ENCODE measurements around the gene CFAP251.

DNA sequence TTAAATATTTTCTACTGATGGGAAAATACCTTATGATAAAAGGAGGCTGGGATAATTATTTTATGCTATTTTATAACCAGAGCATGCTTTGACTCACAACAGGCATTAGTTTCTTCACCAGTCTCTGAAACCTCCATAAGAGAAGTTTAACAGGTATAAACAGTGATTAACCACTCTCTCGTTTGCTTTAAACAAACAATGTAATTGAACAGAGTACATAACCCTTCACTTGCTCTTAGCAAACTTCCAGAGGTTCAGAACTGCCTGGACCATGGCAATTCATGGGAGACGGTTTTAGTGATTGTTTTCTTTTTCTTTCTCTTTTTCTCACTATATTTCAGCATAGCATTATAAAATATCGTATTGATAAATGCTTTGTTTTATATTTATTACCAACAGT, 35.3 kb downstream of the CFAP251 start:
- no peak for TF ChIP-seq TAF7 (optimal IDR thresholded peaks at IDR 0.05; ENCODE audit: borderline replicate concordance, low read depth, low read length)
- no peak for TF ChIP-seq POLR2AphosphoS5 (IDR thresholded peaks at IDR 0.05; ENCODE audit: low read depth, low read length)

All from H1 (cell line).